Smooth muscle cell (in vitro differentiated cells): ENCODE measurements around the gene LRP1B. TPM values are rescaled to one million over a fixed set of nuclear protein-coding genes. Genes with fewer than 3 reads are reported as not detected.
"Not testable (repeated sequence)": the region's sequence is repeated elsewhere in the genome, so short reads cannot be mapped to it uniquely, and the experiment has no call there.

Experiments used
- DNase-seq: peaks from one replicate; lab custom pipeline; 2025; ENCODE audit not compliant: unreplicated experiment; lab: John Stamatoyannopoulos, UW
- H2AFZ ChIP-seq: fragments of 200-600 bp; sonication (generic); 2 replicates; pipeline ENCODE4 v1.6.0; 2016; ENCODE audit warnings: antibody characterized with exemption, low read depth, mild to moderate bottlenecking
- H3F3A ChIP-seq: fragments of 200-600 bp; sonication (generic); 2 replicates; pipeline ENCODE4 v1.6.0; 2017; ENCODE audit warnings: antibody characterized with exemption, low read depth
- H3K27ac ChIP-seq: fragments of 200-600 bp; sonication (generic); 2 replicates; pipeline ENCODE4 v1.5.1; 2016; ENCODE audit warnings: low read depth, mild to moderate bottlenecking
- H3K27me3 ChIP-seq: fragments of 200-600 bp; sonication (generic); 2 replicates; pipeline ENCODE4 v1.6.1; 2016; ENCODE audit warnings: low read depth, mild to moderate bottlenecking
- H3K36me3 ChIP-seq: fragments of 200-600 bp; sonication (generic); 2 replicates; pipeline ENCODE4 v1.5.1; 2016; ENCODE audit warnings: low read depth
- H3K4me1 ChIP-seq: fragments of 200-600 bp; sonication (generic); 2 replicates; pipeline ENCODE4 v1.5.1; 2016; ENCODE audit warnings: low read depth
- H3K4me2 ChIP-seq: fragments of 200-600 bp; sonication (generic); 2 replicates; pipeline ENCODE4 v1.6.0; 2016; ENCODE audit warnings: mild to moderate bottlenecking
- H3K4me3 ChIP-seq: fragments of 200-600 bp; sonication (generic); 2 replicates; pipeline ENCODE4 v1.5.1; 2016; ENCODE audit warnings: mild to moderate bottlenecking
- H3K79me2 ChIP-seq: fragments of 200-600 bp; sonication (generic); 2 replicates; pipeline ENCODE4 v1.6.0; 2016; ENCODE audit warnings: low read depth, mild to moderate bottlenecking
- H3K9ac ChIP-seq: fragments of 200-600 bp; sonication (generic); 2 replicates; pipeline ENCODE4 v1.6.0; 2016; ENCODE audit warnings: low read depth
- H3K9me3 ChIP-seq: fragments of 200-600 bp; sonication (generic); replicated peaks from 2 replicates; pipeline ENCODE4 v1.5.1; 2016; ENCODE audit warnings: low read depth
- H4K20me1 ChIP-seq: fragments of 200-600 bp; sonication (generic); 2 replicates; pipeline ENCODE4 v1.6.0; 2016; ENCODE audit warnings: low read depth
- CTCF ChIP-seq: fragments of 200-600 bp; sonication (generic); IDR thresholded peaks from 2 replicates; pipeline ENCODE4 v1.5.1; 2017; ENCODE audit warnings: borderline replicate concordance, mild to moderate bottlenecking, antibody characterized with exemption; ENCODE audit not compliant: insufficient read depth, poor library complexity, severe bottlenecking
- WGBS: methylation state at CpG from one replicate; pipeline ENCODE4 v1.1.7; 2016; ENCODE audit warnings: low lambda C conversion rate; 5-methylcytosine and 5-hydroxymethylcytosine counted together
- polyA plus RNA-seq: library from polyadenylated mRNA; unstranded; fragments of >200 nt; fragmentation: Nextera tagmentation; extraction: Ambion mirVana; gene quantifications from 2 replicates; pipeline ENCODE4 v1.2.1, GENCODE V29; 2016
- total RNA-seq: library from RNA; depleted of rRNA; stranded (reverse); fragments of >200 nt; gene quantifications from 2 replicates; pipeline ENCODE4 v1.2.3, GENCODE V29; 2014

Gene LRP1B
- total and polyA plus RNA-seq, 2 experiments from 2014 or later = 0.08 to 2.9 TPM

GRCh38 chr2:142088058-142088568 lies 42.7 kb downstream of the LRP1B start:
- H3K4me2 ChIP-seq = no peak overlapping the region
- 99% methylated on average over 2 of the region's 2 CpGs for WGBS
- TF ChIP-seq CTCF = no peak

GRCh38 chr2:142087585-142087984 lies 43.2 kb downstream of the LRP1B start:
- H4K20me1 ChIP-seq, H3K27me3 ChIP-seq, H3F3A ChIP-seq, H3K27ac ChIP-seq, H3K9ac ChIP-seq, H3K36me3 ChIP-seq, DNase-seq, H3K4me3 ChIP-seq, H3K4me2 ChIP-seq, H2AFZ ChIP-seq, H3K9me3 ChIP-seq, H3K4me1 ChIP-seq, H3K79me2 ChIP-seq: not testable (repeated sequence)
- 42% methylated on average over 2 of the region's 2 CpGs for WGBS

More at GRCh38 chr2:142088058-142088568, 42.7 kb downstream of the LRP1B start:
- Histone ChIP-seq H3K79me2 (no peaks in the 10 kb centered on the region), H3K9me3 (no peaks in the 10 kb centered on the region), H3K4me3 (no peak overlapping the region), H3F3A (no peaks in the 10 kb centered on the region), H3K27ac (no peak overlapping the region), H3K36me3 (no peaks in the 10 kb centered on the region), H3K4me1 (no peaks in the 10 kb centered on the region), H4K20me1 (no peaks in the 10 kb centered on the region), H3K27me3 (no peaks in the 10 kb centered on the region), H2AFZ (no peak overlapping the region), H3K9ac (no peak overlapping the region)
- DNase-seq = no peak

- Histone ChIP-seq H3K9me3 (no peaks in the 10 kb centered on the region), H3K4me3 (no peak overlapping the region), H4K20me1 (no peaks in the 10 kb centered on the region), H3F3A (no peaks in the 10 kb centered on the region), H3K36me3 (no peaks in the 10 kb centered on the region), H3K4me1 (no peaks in the 10 kb centered on the region), H3K9ac (no peak overlapping the region), H3K79me2 (no peaks in the 10 kb centered on the region), H3K27ac (no peak overlapping the region), H3K27me3 (no peaks in the 10 kb centered on the region), H3K4me2 (no peak overlapping the region), H2AFZ (no peak overlapping the region)
- 71% methylated on average over 3 of the region's 3 CpGs for WGBS
- TF ChIP-seq CTCF = no peak
- no peak for DNase-seq
Measured at GRCh38 chr2:142082368-142082767, 48.4 kb downstream of the LRP1B start.

- H3K79me2 ChIP-seq = no peaks in the 10 kb centered on the region
- 67% methylated on average over 2 of the region's 2 CpGs for WGBS
- TF ChIP-seq CTCF = no peak
Measured at GRCh38 chr2:142076317-142076716, 54.5 kb downstream of the LRP1B start.

More at GRCh38 chr2:142076317-142076716, 54.5 kb downstream of the LRP1B start:
- H3K4me3 ChIP-seq = no peak overlapping the region
- no peaks in the 10 kb centered on the region for H4K20me1 ChIP-seq
- no peaks in the 10 kb centered on the region for H3F3A ChIP-seq
- H2AFZ ChIP-seq = no peak overlapping the region
- no peaks in the 10 kb centered on the region for H3K9me3 ChIP-seq
- H3K9ac ChIP-seq = no peak overlapping the region
- H3K4me1 ChIP-seq = no peaks in the 10 kb centered on the region
- DNase-seq = no peak
- H3K27ac ChIP-seq = no peak overlapping the region
- no peak overlapping the region for H3K4me2 ChIP-seq
- no peaks in the 10 kb centered on the region for H3K27me3 ChIP-seq
- H3K36me3 ChIP-seq = no peaks in the 10 kb centered on the region
